Bronchial smooth muscle cell (primary cell): ENCODE measurements around the gene ZNF438. TPM values are rescaled to one million over a fixed set of nuclear protein-coding genes. Genes with fewer than 3 reads are reported as not detected.

ENCODE experiments used
- total RNA-seq: library from RNA; depleted of rRNA; stranded (reverse); fragments of >200 nt; gene quantifications from 2 replicates; pipeline ENCODE4 v1.2.1, GENCODE V29; 2014

Gene ZNF438, protein sequence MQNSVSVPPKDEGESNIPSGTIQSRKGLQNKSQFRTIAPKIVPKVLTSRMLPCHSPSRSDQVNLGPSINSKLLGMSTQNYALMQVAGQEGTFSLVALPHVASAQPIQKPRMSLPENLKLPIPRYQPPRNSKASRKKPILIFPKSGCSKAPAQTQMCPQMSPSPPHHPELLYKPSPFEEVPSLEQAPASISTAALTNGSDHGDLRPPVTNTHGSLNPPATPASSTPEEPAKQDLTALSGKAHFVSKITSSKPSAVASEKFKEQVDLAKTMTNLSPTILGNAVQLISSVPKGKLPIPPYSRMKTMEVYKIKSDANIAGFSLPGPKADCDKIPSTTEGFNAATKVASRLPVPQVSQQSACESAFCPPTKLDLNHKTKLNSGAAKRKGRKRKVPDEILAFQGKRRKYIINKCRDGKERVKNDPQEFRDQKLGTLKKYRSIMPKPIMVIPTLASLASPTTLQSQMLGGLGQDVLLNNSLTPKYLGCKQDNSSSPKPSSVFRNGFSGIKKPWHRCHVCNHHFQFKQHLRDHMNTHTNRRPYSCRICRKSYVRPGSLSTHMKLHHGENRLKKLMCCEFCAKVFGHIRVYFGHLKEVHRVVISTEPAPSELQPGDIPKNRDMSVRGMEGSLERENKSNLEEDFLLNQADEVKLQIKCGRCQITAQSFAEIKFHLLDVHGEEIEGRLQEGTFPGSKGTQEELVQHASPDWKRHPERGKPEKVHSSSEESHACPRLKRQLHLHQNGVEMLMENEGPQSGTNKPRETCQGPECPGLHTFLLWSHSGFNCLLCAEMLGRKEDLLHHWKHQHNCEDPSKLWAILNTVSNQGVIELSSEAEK
- total RNA-seq: 3.0 and 3.3 TPM in 2 replicates

DNA sequence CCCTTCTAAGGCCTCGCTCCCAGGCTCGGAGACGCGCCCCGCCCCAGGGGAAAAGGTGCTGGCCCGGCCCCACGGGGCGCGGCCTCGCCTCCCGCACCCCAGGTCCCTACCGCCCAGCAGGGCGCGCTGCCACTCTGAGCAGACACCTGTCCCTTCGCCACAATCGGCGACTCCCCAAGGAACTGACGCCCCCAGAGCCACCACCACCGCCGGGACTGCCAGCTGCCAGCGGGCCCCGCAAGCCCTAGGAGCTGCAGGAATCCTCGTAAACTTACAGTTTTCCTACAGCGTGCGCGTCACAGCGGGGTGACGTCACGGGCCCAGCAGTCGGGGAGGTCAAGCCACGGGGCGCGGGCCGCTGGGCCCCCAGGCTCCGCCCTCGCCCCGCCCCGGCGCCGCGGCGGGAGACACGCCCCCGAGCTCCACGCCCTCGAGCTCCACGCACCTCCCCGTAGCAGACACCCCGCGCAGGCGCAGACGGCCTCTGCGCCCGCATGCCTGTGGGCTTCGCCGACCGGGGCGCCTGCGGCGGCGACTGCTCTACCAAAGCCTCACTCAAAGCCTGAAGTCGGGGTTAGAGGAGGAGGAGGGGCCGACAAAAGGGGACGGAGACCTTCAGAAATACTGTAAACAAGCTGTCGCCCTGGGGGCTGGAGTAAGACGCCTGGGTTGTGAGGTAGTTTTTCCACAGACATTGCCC is at the start of gene ZNF438:
Gene ZNF438, minus strand, starts transcription at position 308 of the 700 bp plus-strand sequence. CDS start 154,831 bp downstream, outside the sequence.

